ENCODE results near the gene KCNQ5. TPM values are rescaled to one million over a fixed set of nuclear protein-coding genes. Genes with fewer than 3 reads are reported as not detected.

Gene KCNQ5
- total RNA-seq, 4 donors from 2014 or later: 0.96 to 3.4 (median 1.5) TPM

- no peak for ATAC-seq
- Histone ChIP-seq H3K36me3 (no peaks in the 10 kb centered on the region), H3K4me3 (no peak overlapping the region), H3K27ac (no peak overlapping the region), H3K27me3 (no peaks in the 10 kb centered on the region), H3K4me1 (no peaks in the 10 kb centered on the region), H3K9me3 (no peaks in the 10 kb centered on the region)
- WGBS, 2 donors (ENCODE audit: low coverage in 1 of 2): 47 to 50% methylated on average over 1 of the region's 1 CpG
- TF ChIP-seq, protein P1, sequence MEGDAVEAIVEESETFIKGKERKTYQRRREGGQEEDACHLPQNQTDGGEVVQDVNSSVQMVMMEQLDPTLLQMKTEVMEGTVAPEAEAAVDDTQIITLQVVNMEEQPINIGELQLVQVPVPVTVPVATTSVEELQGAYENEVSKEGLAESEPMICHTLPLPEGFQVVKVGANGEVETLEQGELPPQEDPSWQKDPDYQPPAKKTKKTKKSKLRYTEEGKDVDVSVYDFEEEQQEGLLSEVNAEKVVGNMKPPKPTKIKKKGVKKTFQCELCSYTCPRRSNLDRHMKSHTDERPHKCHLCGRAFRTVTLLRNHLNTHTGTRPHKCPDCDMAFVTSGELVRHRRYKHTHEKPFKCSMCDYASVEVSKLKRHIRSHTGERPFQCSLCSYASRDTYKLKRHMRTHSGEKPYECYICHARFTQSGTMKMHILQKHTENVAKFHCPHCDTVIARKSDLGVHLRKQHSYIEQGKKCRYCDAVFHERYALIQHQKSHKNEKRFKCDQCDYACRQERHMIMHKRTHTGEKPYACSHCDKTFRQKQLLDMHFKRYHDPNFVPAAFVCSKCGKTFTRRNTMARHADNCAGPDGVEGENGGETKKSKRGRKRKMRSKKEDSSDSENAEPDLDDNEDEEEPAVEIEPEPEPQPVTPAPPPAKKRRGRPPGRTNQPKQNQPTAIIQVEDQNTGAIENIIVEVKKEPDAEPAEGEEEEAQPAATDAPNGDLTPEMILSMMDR (IDR thresholded peaks at IDR 0.05): no peak
- TF ChIP-seq POLR2A (IDR thresholded peaks at IDR 0.05): no peak
- no peak for TF ChIP-seq POLR2AphosphoS5 (IDR thresholded peaks at IDR 0.05)
- TF ChIP-seq EP300 (IDR thresholded peaks at IDR 0.05): no peak
Measured at GRCh38 chr6:72699159-72699558, 77.3 kb downstream of the KCNQ5 start.

GRCh38 chr6:72702421-72702820, 80.6 kb downstream of the KCNQ5 start:
- no peak overlapping the region for H3K27ac ChIP-seq
- H3K9me3 ChIP-seq: no peaks in the 10 kb centered on the region
- H3K27me3 ChIP-seq: no peaks in the 10 kb centered on the region
- H3K36me3 ChIP-seq: no peaks in the 10 kb centered on the region
- no peak for ATAC-seq
- 86 to 88% methylated on average over 3 of the region's 3 CpGs for WGBS, 2 donors (ENCODE audit: low coverage in 1 of 2)
- no peak overlapping the region for H3K4me3 ChIP-seq
- TF ChIP-seq POLR2AphosphoS5 (IDR thresholded peaks at IDR 0.05) (no peak), POLR2A (IDR thresholded peaks at IDR 0.05) (no peak), EP300 (IDR thresholded peaks at IDR 0.05) (no peak)
- TF ChIP-seq, protein P1 (IDR thresholded peaks at IDR 0.05): no peak
- no peaks in the 10 kb centered on the region for H3K4me1 ChIP-seq

DNA sequence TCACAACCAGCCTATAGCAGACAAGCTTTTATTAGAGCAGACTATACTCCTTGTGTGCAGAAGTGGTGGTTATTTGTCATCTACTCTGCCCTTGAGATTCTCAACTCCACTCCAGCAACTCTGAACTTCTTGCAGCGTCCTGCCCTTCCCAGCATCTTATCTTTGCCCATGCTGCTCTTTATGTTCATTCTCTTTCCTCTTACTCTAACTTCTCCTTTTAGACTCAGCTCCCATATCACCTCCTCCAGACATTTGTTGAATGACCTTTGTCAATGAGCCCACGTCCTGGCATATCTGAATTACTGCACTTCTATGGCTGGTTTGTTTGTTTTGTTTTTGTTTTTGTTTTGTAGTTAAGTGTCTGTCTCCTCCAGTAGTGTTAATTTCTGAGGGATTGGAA, 81.2 kb downstream of the KCNQ5 start:
- Histone ChIP-seq H3K4me3 (no peak overlapping the region), H3K27me3 (no peaks in the 10 kb centered on the region), H3K27ac (no peak overlapping the region), H3K4me1 (no peaks in the 10 kb centered on the region), H3K9me3 (no peaks in the 10 kb centered on the region), H3K36me3 (no peaks in the 10 kb centered on the region)
- ATAC-seq: no peak
- TF ChIP-seq POLR2A (IDR thresholded peaks at IDR 0.05): no peak
- TF ChIP-seq, protein P1 (IDR thresholded peaks at IDR 0.05): no peak
- TF ChIP-seq POLR2AphosphoS5 (IDR thresholded peaks at IDR 0.05): no peak
- TF ChIP-seq EP300 (IDR thresholded peaks at IDR 0.05): no peak
- whole genome bisulfite sequencing, 2 donors (ENCODE audit: low coverage in 1 of 2): 66 to 83% methylated on average over 2 of the region's 2 CpGs

DNA sequence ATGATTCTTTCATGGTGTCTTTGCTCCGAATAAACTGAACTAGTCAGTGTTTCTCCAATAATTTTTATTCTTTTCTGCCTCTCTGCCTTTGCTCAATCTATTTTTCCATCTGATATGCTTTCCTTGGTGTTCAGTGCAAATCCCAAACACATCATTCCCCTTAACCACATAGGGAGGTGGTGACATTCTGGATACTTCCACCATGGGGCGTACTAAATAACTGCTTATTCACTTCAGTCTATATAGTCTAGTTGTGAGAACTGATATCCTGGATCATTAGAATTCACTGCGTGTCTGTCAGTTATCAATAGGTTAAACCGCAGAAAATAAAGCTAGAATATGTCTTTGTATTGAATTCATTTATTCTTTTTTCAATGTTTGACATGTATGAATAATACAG, 83.1 kb downstream of the KCNQ5 start:
- Histone ChIP-seq H3K4me1 (no peaks in the 10 kb centered on the region), H3K36me3 (no peaks in the 10 kb centered on the region), H3K4me3 (no peak overlapping the region), H3K27me3 (no peaks in the 10 kb centered on the region), H3K27ac (no peak overlapping the region), H3K9me3 (no peaks in the 10 kb centered on the region)
- TF ChIP-seq, protein P1 (IDR thresholded peaks at IDR 0.05): no peak
- TF ChIP-seq POLR2AphosphoS5 (IDR thresholded peaks at IDR 0.05) (no peak), POLR2A (IDR thresholded peaks at IDR 0.05) (no peak), EP300 (IDR thresholded peaks at IDR 0.05) (no peak)
- WGBS, 2 donors (ENCODE audit: low coverage in 1 of 2): 83% methylated on average over 4 of the region's 4 CpGs
- ATAC-seq: no peak

DNA sequence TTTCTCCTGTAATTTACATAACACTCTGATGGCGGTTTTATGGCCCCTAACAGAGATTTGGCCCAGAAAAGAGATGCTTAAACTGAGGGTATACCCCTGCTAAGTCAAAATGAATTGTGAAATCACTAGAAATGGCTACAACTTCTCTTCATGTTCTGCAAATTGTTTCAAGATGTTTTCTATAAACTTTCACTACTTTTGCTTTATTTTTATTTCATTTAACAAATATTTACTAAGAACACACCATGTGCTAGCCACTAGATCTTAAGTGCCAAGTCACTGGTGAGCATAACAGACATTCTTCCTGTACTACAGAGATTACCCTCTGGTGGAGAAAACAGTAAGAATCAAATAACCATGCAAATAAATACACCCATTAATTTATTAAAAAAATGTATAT, 87.6 kb downstream of the KCNQ5 start:
- Histone ChIP-seq H3K27me3 (no peaks in the 10 kb centered on the region), H3K4me1 (no peaks in the 10 kb centered on the region), H3K27ac (no peak overlapping the region), H3K4me3 (no peak overlapping the region), H3K9me3 (no peaks in the 10 kb centered on the region), H3K36me3 (no peaks in the 10 kb centered on the region)
- ATAC-seq: no peak
- TF ChIP-seq, protein P1 (IDR thresholded peaks at IDR 0.05): no peak
- TF ChIP-seq EP300 (IDR thresholded peaks at IDR 0.05): no peak
- no peak for TF ChIP-seq POLR2A (IDR thresholded peaks at IDR 0.05)
- TF ChIP-seq POLR2AphosphoS5 (IDR thresholded peaks at IDR 0.05): no peak
- 78 to 83% methylated on average over 1 of the region's 1 CpG for WGBS, 2 donors (ENCODE audit: low coverage in 1 of 2)
